HepG2 (cell line): ENCODE data around the gene BAHD1. TPM values are rescaled to one million over a fixed set of nuclear protein-coding genes. Genes with fewer than 3 reads are reported as not detected.

Experiments
- ATAC-seq: fragments of 200-7000 bp; cut with Tn5 transposase; 3 replicates; pipeline ENCODE4 v1.9.1; 2020; ENCODE audit warnings: mild to moderate bottlenecking, moderate library complexity
- BruUV-seq: library from RNA; stranded (reverse); fragments of 400-500 nt; replicated peaks from 2 replicates; lab custom pipeline; 2021; lab: Mats Ljungman, UMichigan
- CTCF ChIA-PET: fragments of 300-600 bp; formaldehyde crosslinking; extraction: SDS; loops from one replicate; lab custom pipeline; 2021; ENCODE audit warnings: low total read pairs, inconsistent platforms, low intra/inter-chr PET ratio; lab: Yijun Ruan, JAX
- POLR2A ChIA-PET: fragments of 350-600 bp; sonication (Branson Sonifier 250); formaldehyde crosslinking; loops from one replicate; lab custom pipeline; 2020; ENCODE audit warnings: antibody characterized with exemption, inconsistent platforms; lab: Yijun Ruan, JAX
- DNase-seq: peaks from one replicate; pipeline ENCODE4 v3.0.0-alpha.2; 2015; ENCODE audit warnings: low spot score
- FAIRE-seq: peaks from 3 replicates; lab custom pipeline; 2011; peaks lifted over from hg19 to GRCh38; lab: Jason Lieb, UNC
- H2AFZ ChIP-seq: one replicate; pipeline ENCODE4 v1.6.1; 2011; ENCODE audit warnings: low read length, inconsistent platforms
- H3K27ac ChIP-seq: fragments of 300-600 bp; 3 replicates; pipeline ENCODE4 v1.8.0; 2011; ENCODE audit warnings: mixed run types, mild to moderate bottlenecking, mixed read lengths, low read length, inconsistent platforms; ENCODE audit not compliant: insufficient read depth; ENCODE audit errors: extremely low read length
- H3K27me3 ChIP-seq, 2 experiments: fragments of 200-600 bp in 1 of 2; 2 replicates in 1 of 2; 3 replicates in 1 of 2; pipeline versions ENCODE4 v1.6.0 to v1.8.0; 2011; ENCODE audit warnings: low read length in 2 of 2, mild to moderate bottlenecking in 2 of 2, moderate library complexity in 2 of 2, inconsistent platforms in 1 of 2; ENCODE audit not compliant: insufficient read depth in 2 of 2, control insufficient read depth in 1 of 2
- H3K36me3 ChIP-seq, 2 experiments: fragments of 200-600 bp in 1 of 2; replicated peaks in 1 of 2; 2 replicates in 1 of 2; 3 replicates in 1 of 2; pipeline versions ENCODE4 v1.5.1 to v1.8.0; 2011; ENCODE audit warnings: low read length in 2 of 2, inconsistent platforms in 1 of 2; ENCODE audit not compliant: insufficient read depth in 2 of 2, control insufficient read depth in 1 of 2
- H3K4me1 ChIP-seq: 2 replicates; pipeline ENCODE4 v1.5.1; 2012; ENCODE audit warnings: low read length, inconsistent platforms; ENCODE audit not compliant: insufficient read depth
- H3K4me2 ChIP-seq: 2 replicates; pipeline ENCODE4 v1.6.0; 2011; ENCODE audit warnings: low read depth, low read length, inconsistent platforms
- H3K4me3 ChIP-seq, 3 experiments: fragments of 200-600 bp in 1 of 3; sonication (generic), shearing (Covaris generic) in 1 of 3; replicated peaks in 1 of 3; 2 replicates each; pipeline ENCODE4 v1.5.1; 2011 to 2016; ENCODE audit warnings: low read length in 3 of 3, inconsistent platforms in 2 of 3, low read depth in 2 of 3, mild to moderate bottlenecking in 2 of 3, control low read depth in 1 of 3, mixed read lengths in 1 of 3; ENCODE audit not compliant: insufficient read depth in 1 of 3
- H3K79me2 ChIP-seq: one replicate; pipeline ENCODE4 v1.6.1; 2011; ENCODE audit warnings: low read length, inconsistent platforms; ENCODE audit not compliant: insufficient read depth
- H3K9ac ChIP-seq: 2 replicates; pipeline ENCODE4 v1.6.0; 2011; ENCODE audit warnings: mild to moderate bottlenecking, low read depth, low read length, inconsistent platforms; ENCODE audit not compliant: insufficient read depth
- H3K9me3 ChIP-seq: 2 replicates; pipeline ENCODE4 v1.5.1; 2012; ENCODE audit warnings: mild to moderate bottlenecking, low read length
- H4K20me1 ChIP-seq: 2 replicates; pipeline ENCODE4 v1.6.0; 2011; ENCODE audit warnings: inconsistent platforms, mild to moderate bottlenecking, low read length, moderate library complexity; ENCODE audit not compliant: insufficient read depth
- IRF1 ChIP-seq: sonication (generic); formaldehyde crosslinking; IDR thresholded peaks from 2 replicates; pipeline ENCODE4 v1.4.0; 2020; ENCODE audit warnings: low read depth, mild to moderate bottlenecking, missing genetic modification reagents
- NFE2L2 ChIP-seq: fragments of 150-350 bp; IDR thresholded peaks from 2 replicates; pipeline ENCODE4 v1.6.1; 2014; ENCODE audit warnings: low read length
- POGZ ChIP-seq: sonication (generic); formaldehyde crosslinking; IDR thresholded peaks from 2 replicates; pipeline ENCODE4 v1.4.0; 2020; ENCODE audit warnings: mild to moderate bottlenecking, missing genetic modification reagents
- TP53 ChIP-seq: sonication (generic); formaldehyde crosslinking; conservative IDR thresholded peaks from 2 replicates; pipeline ENCODE4 v1.4.0; 2020; ENCODE audit warnings: missing genetic modification reagents
- USF2 ChIP-seq, 2 experiments: sonication (generic) in 1 of 2; formaldehyde crosslinking in 1 of 2; IDR thresholded peaks; 2 replicates each; pipeline versions ENCODE4 v1.5.1 to v1.6.1; 2011 to 2020; ENCODE audit warnings: borderline replicate concordance in 1 of 2, low read depth in 1 of 2, low read length in 1 of 2, mild to moderate bottlenecking in 1 of 2, missing genetic modification reagents in 1 of 2, moderate library complexity in 1 of 2
- ZNF609 ChIP-seq: sonication (generic); formaldehyde crosslinking; IDR thresholded peaks from 2 replicates; pipeline ENCODE4 v1.4.0; 2020; ENCODE audit warnings: mild to moderate bottlenecking, missing genetic modification reagents, borderline replicate concordance
- WGBS: methylation state at CpG from one replicate; pipeline ENCODE4 v1.1.6; 2017; ENCODE audit warnings: low lambda C conversion rate; 5-methylcytosine and 5-hydroxymethylcytosine counted together
- in situ Hi-C: cut with HindIII; loops from 2 replicates; pipeline ENCODE4 v1.10.0; 2017; ENCODE audit warnings: low pct_unique_long_range_greater_than_20kb; ENCODE audit not compliant: extremely low pct_ligation_motif_present
- intact Hi-C: fragments of 100-400 bp; cut with micrococcal nuclease; formaldehyde crosslinking; loops from one replicate; pipeline ENCODE4 v1.10.0; 2022; ENCODE audit not compliant: unreplicated experiment
- polyA plus RNA-seq, 8 experiments: library from polyadenylated mRNA; depleted of rRNA in 3 of 8; stranded (reverse) in 7 of 8; unstranded in 1 of 8; fragments of >200 nt; fragmentation: Illumina TruSeq in 4 of 8; extraction: Trizol in 4 of 8; gene quantifications; 2 replicates each; pipeline versions ENCODE4 v1.2.1 to v1.2.3, GENCODE V29; 2011 to 2016; ENCODE audit warnings: low read depth in 4 of 8, missing spikeins in 1 of 8, mixed read lengths in 1 of 8; ENCODE audit not compliant: insufficient read depth in 1 of 8
- total RNA-seq, 5 experiments: library from RNA; depleted of rRNA; stranded (reverse); fragments of >200 nt; fragmentation: Illumina TruSeq; extraction: Trizol; gene quantifications; 2 replicates each; pipeline ENCODE4 v1.2.3, GENCODE V29; 2016; ENCODE audit warnings: low read depth in 1 of 5

BAHD1 gene
- total and polyA plus RNA-seq, 2 of the 13 experiments (the other 11 are each of a cell fraction or from before 2014, with no cell fraction given), result 3.3 to 8.7 TPM

- in situ Hi-C loops (no loop called here), intact Hi-C loops (no loop called here)
- no peak overlapping the region for H3K9ac ChIP-seq
- ChIA-PET POLR2A (interaction anchor here (1.3 kb wide), 1 partner anchor 8 kb away, joined by 3 read pairs; no protein-coding TSS in a partner anchor), CTCF (no interaction called here)
- H4K20me1 ChIP-seq, result no peaks in the 10 kb centered on the region
- H2AFZ ChIP-seq, result no peak overlapping the region
- DNase-seq (no peak), ATAC-seq (no peak), FAIRE-seq (no peak)
- peaks cover 17 to 38% of the 10 kb centered on the region in 2 experiments for H3K36me3 ChIP-seq
- H3K4me2 ChIP-seq, result no peak overlapping the region
- H3K79me2 ChIP-seq, result peaks cover 14% of the 10 kb centered on the region
- peaks cover 50% of the 10 kb centered on the region for H3K4me1 ChIP-seq
- H3K4me3 ChIP-seq, result no peak overlapping the region
- H3K9me3 ChIP-seq, result no peaks in the 10 kb centered on the region
- TF ChIP-seq TP53 (CRISPR knock-in tag) (no peak), ZNF609 (CRISPR knock-in tag) (no peak), USF2 (IDR thresholded peaks at IDR 0.05; ENCODE audit: low read depth, low read length) (no peak), USF2 (CRISPR knock-in tag; IDR thresholded peaks at IDR 0.05; ENCODE audit: borderline replicate concordance) (no peak), POGZ (CRISPR knock-in tag) (no peak), IRF1 (CRISPR knock-in tag) (no peak), NFE2L2 (no peak)
- H3K27ac ChIP-seq, result no peak overlapping the region
- BruUV-seq, result no TSS peak
- 83% methylated on average over 3 of the region's 3 CpGs for WGBS
- no peaks in the 10 kb centered on the region for H3K27me3 ChIP-seq
Measured at GRCh38 chr15:40409366-40409765, 31.4 kb upstream of the BAHD1 start.
